SK-N-SH (cell line): ENCODE results near the gene SBF2.

Experiments
- EP300 ChIP-seq, 2 experiments: IDR thresholded peaks; 2 replicates each; pipeline versions ENCODE4 v1.4.0 to v1.6.1; 2012; ENCODE audit warnings: borderline replicate concordance in 1 of 2, low read depth in 1 of 2, low read length in 1 of 2
- EZH2phosphoT487 ChIP-seq: fragments of 200-600 bp; sonication (generic); IDR thresholded peaks from 2 replicates; pipeline ENCODE4 v1.6.1; 2017; ENCODE audit warnings: low read depth, mixed run types, mild to moderate bottlenecking, antibody characterized with exemption, moderate library complexity, borderline replicate concordance
- MXI1 ChIP-seq: IDR thresholded peaks from 2 replicates; pipeline ENCODE4 v1.6.1; 2012; ENCODE audit warnings: mild to moderate bottlenecking, low read depth, low read length, improper control_type of control experiment
- NFIC ChIP-seq: IDR thresholded peaks from 2 replicates; pipeline ENCODE4 v1.4.0; 2012; ENCODE audit warnings: borderline replicate concordance
- NRF1 ChIP-seq: IDR thresholded peaks from 2 replicates; pipeline ENCODE4 v1.6.1; 2012; ENCODE audit warnings: low read depth, mild to moderate bottlenecking, low read length
- POLR2AphosphoS5 ChIP-seq: IDR thresholded peaks from 2 replicates; pipeline ENCODE4 v1.6.1; 2012; ENCODE audit warnings: low read depth, low read length
- SMC3 ChIP-seq: IDR thresholded peaks from 2 replicates; pipeline ENCODE4 v1.6.1; 2012; ENCODE audit warnings: low read depth, low read length, improper control_type of control experiment
- TF ChIP-seq, protein P1 (sequence below): IDR thresholded peaks from 2 replicates; pipeline ENCODE4 v1.4.0; 2012; ENCODE audit warnings: low read depth, borderline replicate concordance
- TF ChIP-seq, protein P2 (sequence below): fragments of 200-600 bp; sonication (generic); IDR thresholded peaks from 2 replicates; pipeline ENCODE4 v1.6.1; 2017; ENCODE audit warnings: antibody characterized with exemption, mild to moderate bottlenecking, moderate library complexity
- TF ChIP-seq, protein P3 (sequence below): fragments of 150-350 bp; IDR thresholded peaks from 2 replicates; pipeline ENCODE4 v1.6.1; 2017; ENCODE audit warnings: antibody characterized with exemption, low read length, low read depth, borderline replicate concordance

DNA sequence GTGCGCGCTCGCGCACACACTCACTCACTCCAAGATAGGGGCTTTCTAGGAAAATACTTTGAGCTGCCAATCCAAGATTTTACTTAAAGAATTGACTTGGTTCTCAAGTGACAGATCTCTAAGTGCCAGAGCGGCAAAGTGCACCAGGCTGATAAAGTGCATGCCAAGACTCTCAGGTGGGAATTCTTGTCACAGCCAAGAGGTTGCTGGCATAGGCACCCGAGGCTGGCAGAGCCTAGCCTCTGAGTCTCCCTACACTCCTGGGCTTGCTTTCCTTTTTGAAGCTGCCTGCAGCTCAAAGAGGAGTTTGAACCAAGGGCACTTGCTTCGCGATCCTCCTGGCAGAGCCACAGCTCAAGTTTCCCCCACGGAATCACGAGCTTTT lies 8.3 kb upstream of the SBF2 start:
- TF ChIP-seq EZH2phosphoT487 (no peak), NRF1 (no peak), SMC3 (no peak), EP300 (IDR thresholded peaks at IDR 0.05; ENCODE audit: borderline replicate concordance in 1 of 2, low read depth in 1 of 2, low read length in 1 of 2) (no peak), POLR2AphosphoS5 (no peak), NFIC (no peak), MXI1 (no peak)
- TF ChIP-seq, protein P1, sequence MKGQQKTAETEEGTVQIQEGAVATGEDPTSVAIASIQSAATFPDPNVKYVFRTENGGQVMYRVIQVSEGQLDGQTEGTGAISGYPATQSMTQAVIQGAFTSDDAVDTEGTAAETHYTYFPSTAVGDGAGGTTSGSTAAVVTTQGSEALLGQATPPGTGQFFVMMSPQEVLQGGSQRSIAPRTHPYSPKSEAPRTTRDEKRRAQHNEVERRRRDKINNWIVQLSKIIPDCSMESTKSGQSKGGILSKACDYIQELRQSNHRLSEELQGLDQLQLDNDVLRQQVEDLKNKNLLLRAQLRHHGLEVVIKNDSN: no peak
- TF ChIP-seq, protein P2, sequence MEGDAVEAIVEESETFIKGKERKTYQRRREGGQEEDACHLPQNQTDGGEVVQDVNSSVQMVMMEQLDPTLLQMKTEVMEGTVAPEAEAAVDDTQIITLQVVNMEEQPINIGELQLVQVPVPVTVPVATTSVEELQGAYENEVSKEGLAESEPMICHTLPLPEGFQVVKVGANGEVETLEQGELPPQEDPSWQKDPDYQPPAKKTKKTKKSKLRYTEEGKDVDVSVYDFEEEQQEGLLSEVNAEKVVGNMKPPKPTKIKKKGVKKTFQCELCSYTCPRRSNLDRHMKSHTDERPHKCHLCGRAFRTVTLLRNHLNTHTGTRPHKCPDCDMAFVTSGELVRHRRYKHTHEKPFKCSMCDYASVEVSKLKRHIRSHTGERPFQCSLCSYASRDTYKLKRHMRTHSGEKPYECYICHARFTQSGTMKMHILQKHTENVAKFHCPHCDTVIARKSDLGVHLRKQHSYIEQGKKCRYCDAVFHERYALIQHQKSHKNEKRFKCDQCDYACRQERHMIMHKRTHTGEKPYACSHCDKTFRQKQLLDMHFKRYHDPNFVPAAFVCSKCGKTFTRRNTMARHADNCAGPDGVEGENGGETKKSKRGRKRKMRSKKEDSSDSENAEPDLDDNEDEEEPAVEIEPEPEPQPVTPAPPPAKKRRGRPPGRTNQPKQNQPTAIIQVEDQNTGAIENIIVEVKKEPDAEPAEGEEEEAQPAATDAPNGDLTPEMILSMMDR: no peak
- TF ChIP-seq, protein P3, sequence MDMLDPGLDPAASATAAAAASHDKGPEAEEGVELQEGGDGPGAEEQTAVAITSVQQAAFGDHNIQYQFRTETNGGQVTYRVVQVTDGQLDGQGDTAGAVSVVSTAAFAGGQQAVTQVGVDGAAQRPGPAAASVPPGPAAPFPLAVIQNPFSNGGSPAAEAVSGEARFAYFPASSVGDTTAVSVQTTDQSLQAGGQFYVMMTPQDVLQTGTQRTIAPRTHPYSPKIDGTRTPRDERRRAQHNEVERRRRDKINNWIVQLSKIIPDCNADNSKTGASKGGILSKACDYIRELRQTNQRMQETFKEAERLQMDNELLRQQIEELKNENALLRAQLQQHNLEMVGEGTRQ: no peak
